Hepatic stellate cell (primary cell): ENCODE results near the gene RCAN2.
A peak's percentile ranks its signal among the peaks of the same experiment; 100 is the strongest.

Experiments
- DNase-seq: peaks from one replicate; pipeline ENCODE4 v3.0.0; 2011; ENCODE audit warnings: low spot score

Gene RCAN2

GRCh38 chr6:46290421-46291274 is 200.6 kb downstream of the RCAN2 start:
- DNase-seq, result no peak

GRCh38 chr6:46289898-46290297 is 201.4 kb downstream of the RCAN2 start:
- no peak for DNase-seq

- no peak for DNase-seq
Measured at GRCh38 chr6:46288835-46289234, 202.4 kb downstream of the RCAN2 start.

DNA sequence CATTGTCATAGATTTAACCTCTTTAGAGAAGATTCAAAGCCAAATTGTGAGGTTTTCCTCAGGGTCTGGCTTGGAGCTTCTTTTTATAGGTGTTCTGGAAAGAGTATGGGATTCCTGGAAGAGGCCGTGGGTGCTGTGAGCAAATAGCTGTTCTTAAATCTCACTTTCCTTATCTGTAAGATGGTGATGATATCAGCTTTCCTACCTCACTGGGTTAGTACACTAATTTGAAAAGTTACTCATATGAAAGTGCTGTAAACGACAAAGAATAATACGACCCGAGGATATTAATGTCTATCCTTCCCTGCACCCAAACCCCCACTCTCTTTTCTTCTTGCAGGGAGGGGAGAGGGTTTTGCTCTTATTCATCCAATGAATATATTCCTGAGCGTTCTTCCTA is 203.6 kb downstream of the RCAN2 start:
- DNase-seq, result no peak

DNA sequence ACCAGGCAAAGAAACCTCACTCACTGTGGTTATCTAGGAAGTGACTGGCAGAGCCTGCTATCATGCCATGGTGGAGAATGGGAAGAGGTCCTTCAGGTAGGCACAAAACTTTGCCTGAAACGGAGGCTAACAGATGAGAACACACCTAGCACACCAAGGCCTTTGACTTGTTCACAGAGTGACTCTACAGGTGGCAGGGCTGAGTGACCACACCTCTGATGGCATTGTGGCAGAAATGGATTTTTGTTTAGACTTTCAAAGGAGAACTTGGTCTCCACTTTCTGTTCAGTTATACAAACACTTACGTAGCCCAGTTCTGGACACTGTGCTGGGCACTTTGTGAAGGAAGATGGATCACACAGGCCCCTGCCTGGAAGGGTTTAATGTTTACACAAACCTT is 204.2 kb downstream of the RCAN2 start:
- DNase-seq, result no peak

- no peak for DNase-seq
Measured at GRCh38 chr6:46284475-46284874, 206.8 kb downstream of the RCAN2 start.

GRCh38 chr6:46281110-46281509 is 210.1 kb downstream of the RCAN2 start:
- DNase-seq, result no peak

DNA sequence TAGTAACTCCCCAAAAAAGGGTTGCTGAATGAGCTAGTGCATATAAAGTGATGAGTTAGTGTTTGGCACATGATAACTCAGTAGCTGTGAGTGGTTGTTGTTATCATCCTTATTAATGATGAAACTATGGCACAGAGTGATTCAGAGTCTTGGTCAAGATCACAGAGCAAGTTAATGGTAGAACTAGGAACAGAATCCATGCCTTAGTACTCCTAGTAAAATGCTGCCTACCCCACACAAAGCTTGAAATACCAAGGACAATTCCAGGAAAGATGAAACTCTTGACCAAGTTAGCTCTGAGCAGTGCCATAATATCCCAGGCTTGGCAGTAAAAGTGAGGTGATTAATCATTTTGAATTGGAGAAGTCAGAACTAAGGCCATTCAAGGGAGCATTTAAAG is 211.4 kb downstream of the RCAN2 start:
- DNase-seq, result no peak

DNA sequence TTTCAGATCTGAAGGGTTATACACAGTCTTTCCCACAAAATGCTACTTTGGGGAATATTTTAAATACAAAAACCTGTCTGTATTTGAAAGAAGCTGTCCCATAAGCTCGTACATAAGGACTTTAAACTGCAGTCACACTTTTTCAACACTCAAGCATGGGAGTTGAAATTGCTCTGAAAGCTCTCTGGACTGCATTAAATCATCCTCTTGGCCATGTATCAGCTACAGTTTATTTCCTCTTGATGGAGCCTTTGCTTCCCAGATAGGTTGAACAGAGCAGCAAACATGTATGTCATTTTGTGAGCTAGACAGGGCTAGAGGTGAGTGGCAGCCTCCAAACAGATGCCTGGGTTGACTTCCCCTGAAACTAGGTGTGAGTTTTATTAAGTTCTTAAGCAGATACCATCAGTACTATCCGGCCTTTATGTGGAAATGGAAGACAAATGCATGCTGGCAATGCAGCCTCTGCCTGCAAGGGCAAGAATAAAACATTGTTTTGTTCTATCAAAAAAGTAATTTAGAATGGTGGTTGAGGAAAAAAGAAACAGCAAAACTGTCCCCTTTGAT is 214.6 kb downstream of the RCAN2 start:
- no peak for DNase-seq

- DNase-seq, result no peak
Measured at GRCh38 chr6:46274502-46274901, 216.7 kb downstream of the RCAN2 start.

GRCh38 chr6:46273911-46274310 is 217.3 kb downstream of the RCAN2 start:
- no peak for DNase-seq

DNA sequence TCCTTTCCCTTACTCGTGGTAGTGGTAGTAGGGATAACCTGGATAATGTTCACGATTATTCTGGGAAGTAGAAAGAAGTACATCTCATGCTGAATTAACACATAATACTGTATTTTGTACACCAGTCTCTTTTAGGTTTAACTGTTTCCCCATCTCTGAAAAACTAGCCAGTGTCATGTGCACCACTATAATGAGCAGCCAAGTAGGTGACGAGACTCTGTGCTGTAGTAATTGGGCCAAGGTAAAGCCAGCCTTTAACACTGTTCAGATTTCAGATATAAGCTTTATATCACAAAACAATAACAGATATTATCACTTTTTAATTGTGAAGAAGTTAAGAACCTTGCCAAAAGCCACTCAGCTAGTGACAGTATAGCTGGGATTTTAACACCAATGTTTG is 219.5 kb downstream of the RCAN2 start:
- no peak for DNase-seq

DNA sequence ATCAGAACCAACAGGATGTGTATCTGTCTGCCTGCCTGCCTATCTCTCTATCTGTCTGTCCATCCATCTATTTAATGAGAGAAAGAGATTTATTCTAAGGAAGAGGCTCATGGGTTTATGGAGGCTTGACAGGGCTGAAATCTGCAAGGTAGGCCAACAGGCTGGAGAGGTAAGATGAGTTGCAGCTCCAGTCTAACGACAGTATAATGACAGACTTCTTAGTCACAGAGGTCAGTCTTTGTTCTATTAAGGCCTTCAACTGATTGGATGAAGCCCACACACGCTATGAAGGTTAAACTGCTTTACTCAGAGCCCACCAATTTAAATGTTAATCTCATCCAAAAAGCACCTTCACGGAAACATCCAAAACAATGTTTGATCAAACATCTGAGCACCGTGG is 220.1 kb downstream of the RCAN2 start:
- no peak for DNase-seq

DNA sequence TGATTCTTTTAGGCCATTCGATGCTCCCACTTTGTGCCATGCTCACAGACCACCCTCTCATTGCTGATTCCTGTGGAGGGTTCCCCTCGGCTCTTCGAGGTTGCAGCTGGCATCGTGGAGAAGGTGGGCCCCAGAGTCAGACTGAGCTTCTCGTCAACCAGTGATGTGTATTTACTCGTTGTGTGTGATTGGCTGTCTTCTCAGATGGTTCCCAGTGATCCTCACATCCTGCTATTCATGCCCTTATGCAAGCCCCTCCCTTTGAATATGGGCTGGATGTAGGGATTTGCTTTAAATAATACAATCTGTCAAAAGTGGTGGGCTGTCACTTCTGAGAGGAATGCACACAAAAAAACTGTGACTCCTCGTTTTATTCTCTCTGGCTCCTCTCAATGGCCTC is 220.9 kb downstream of the RCAN2 start:
- DNase-seq, result no peak

DNA sequence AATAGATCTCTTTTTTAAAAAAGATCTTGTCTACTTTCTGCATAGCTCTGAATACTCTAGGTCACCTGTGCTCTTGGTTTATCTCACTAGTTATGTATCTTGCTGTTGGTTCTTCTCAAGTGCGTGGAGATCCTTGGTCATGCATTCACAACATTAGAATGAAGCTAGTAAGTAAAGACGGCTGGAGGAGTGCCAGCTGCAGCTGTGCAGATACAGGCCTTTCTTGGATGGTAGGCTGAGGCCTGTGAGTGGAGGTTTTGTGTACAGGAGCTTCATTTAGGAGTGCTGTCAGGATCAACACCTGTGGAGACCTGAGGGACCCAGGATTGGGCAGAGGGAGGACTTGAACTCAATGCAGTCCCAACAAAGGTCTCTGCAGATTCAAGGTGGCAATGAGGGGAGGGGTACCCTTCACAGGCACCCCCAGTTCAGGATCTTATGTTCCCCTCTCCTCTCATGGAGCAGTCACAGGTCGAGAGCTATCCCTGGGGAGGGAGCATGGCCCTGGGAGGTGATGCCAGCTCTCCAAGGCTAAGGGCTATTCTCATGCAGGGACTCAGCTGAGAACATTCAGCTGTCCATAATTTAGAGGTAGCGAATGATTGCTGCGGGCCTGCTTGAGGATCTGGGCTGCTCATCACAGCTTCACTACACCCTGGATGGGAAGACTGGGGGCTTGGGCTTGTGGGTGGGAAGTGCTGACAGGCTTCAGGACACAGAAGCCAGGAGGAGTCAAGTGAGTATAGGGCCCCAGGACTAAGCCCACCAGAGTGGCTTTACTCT is 221.6 kb downstream of the RCAN2 start:
- DNase-seq, result no peak

DNA sequence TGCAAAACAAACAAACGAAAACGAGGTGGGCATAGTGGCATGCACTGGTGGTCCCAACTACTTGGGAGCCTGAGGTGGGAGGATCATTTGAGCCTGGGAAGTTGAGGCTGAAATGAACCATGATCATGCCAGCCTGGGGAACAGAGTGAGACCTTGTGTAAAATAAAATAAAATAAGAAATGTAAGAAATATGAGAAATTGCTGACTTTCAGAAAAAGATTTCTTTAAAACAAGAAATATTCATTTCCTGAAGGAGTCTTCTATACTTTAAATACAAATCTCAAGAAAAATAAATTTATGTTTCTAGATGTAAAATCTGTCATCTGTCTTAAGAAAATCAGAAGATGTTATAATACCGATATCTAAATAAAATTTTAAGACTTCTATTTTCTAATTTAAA is 223.7 kb downstream of the RCAN2 start:
- DNase-seq, result no peak

- DNase-seq, result no peak
Measured at GRCh38 chr6:46265373-46265772, 225.9 kb downstream of the RCAN2 start.

DNA sequence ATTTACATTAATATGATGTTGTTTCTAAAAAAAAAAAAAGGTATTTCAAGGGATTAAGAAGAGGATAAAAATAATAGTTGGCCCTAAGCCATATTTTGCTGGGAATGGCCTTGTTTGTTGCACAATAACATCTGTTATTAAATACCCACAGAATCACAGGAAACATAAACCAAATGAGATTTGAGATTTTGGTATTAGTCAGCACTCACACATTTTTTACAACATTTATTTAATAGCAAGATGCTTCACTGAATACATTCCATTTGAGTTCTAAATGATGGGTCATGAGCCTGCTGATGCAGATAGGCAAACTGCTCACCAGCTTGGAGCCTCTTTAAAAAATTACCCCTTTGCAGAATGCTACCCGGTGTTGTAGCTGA is 227.6 kb downstream of the RCAN2 start:
- DNase-seq, result peak; percentile 19

GRCh38 chr6:46262928-46263706 is 228.1 kb downstream of the RCAN2 start:
- no peak for DNase-seq

DNA sequence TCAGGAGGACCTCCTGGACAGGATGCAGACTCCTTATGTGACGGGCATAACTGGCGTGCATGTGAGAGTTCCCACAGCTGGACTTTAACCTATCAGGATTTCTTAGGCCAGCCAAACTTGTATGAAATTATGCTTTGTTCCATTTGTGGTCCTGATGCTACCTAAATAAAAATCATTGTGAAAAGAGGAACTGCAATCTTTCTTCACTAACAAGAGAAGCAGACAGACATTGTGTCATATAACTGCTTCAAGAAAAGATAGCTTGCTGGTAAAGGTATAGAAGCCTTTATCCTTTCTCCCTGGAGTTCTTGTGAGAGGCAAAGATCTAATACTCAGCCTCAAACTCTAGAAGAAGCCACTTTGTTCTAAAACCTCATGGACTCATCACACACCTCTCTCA is 233.0 kb downstream of the RCAN2 start:
- DNase-seq, result no peak

DNA sequence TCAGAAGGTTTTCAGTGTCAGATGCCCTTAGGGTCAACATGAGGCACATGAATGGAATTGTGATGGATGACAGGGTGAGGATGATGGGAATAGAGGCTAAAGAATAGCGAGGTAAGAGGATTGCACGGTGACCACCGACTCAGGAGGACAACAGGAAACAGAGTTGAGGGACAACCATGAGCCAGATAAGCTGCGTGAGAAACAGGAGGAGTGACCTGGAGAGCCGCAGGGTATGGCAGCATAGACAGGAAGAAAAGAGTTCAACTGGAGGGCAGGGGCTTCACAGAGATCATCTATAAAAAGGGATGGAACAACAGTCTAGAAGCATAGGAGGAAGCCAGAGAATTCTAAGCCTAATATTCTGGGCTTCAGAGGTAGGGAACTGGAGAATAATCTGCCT is 235.7 kb downstream of the RCAN2 start:
- no peak for DNase-seq

DNA sequence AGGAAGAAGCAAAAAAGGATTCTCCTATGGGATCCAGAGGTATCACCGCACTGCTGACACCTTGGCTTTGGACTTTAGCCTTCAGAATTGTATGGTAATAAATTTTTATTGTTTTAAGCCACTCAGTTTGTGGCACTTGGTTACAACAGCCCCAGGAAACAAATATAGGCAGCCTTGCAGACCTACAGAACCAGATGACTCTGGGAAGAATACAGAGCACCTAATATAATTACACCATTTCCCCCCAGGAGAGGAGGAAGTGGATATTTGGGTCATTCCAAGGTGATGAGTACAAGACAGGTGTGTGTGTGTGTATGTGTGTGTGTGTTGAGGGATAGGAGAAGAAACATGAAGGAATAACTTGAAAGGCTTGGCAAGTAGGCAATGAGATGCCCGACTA is 236.3 kb downstream of the RCAN2 start:
- no peak for DNase-seq
